Middle frontal gyrus (tissue), 1 donor: ENCODE results near the gene SREK1IP1.
"Not testable (repeated sequence)": the region's sequence is repeated elsewhere in the genome, so short reads cannot be mapped to it uniquely, and the experiment has no call there.

Experiments
- DNase-seq: peaks from one replicate; pipeline ENCODE4 v3.0.0-alpha.2; 2015; ENCODE audit warnings: low spot score; ENCODE audit errors: extremely low spot score

The SREK1IP1 gene

GRCh38 chr5:64765804-64766504 lies 2.5 kb downstream of the SREK1IP1 start:
- no peak for DNase-seq

- DNase-seq = no peak
Measured at GRCh38 chr5:64763948-64764503, 4.5 kb downstream of the SREK1IP1 start.

- DNase-seq = no peak
Measured at GRCh38 chr5:64759960-64760660, 8.4 kb downstream of the SREK1IP1 start.

DNA sequence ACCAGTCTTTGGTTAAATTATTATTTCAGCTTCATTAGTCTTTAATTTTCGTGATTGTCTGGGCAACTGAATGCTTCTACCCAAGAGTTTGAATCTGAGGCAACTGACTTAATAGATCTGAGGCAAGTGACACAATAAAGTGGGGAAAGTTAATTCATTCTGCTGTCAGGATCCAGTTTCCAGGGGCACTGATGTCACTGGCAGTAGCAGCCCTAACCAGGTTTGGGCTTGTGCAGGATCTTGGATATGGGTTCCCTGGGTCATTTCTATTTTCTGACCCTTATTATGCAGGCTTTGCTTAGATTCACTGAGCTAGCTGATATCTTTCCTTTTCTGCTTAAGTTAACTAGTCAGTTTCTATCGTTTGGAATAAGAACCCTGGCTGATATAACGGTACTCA lies 9.6 kb downstream of the SREK1IP1 start:
- DNase-seq = no peak

GRCh38 chr5:64754066-64754465 lies 14.4 kb downstream of the SREK1IP1 start:
- no peak for DNase-seq

GRCh38 chr5:64749385-64749784 lies 19.1 kb downstream of the SREK1IP1 start:
- DNase-seq = no peak

GRCh38 chr5:64746446-64746845 lies 22.0 kb downstream of the SREK1IP1 start:
- no peak for DNase-seq

DNA sequence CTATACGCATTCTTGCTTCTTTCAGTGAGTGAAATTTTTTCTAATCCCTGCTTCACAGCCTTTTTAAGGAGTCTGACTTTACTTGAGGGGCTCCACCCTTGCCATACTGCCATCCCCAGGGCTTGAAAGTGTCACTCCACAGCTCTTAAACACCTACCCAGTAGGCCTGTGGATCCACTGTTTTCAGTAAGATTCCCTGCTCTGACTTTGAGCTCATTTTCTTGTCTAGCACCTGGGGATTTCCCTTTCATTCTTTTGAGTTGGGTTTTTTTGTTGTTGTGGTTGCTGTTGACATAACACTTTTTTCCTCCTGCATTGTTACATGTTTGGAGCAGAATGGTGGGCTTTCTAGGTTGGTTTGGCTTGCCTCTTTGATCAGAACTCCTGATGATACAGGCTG lies 23.6 kb downstream of the SREK1IP1 start:
- no peak for DNase-seq

DNA sequence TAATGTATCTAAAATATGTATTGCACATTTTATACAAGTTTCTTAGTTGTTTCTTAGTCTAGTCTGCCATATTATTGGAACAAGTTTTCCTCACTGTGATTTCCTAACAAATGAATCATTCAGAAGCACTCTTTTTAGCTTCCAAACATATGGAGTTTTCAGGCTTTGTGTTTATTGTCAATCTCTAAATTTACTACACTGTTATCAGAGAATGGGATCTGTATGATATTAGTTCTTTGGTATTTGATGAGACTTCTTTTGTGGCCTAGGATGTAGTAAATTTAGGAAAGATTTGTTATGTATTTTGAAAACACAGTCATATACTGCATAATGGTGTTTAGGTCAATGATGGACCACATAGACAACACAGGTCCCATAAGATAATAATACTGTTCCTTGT lies 25.7 kb downstream of the SREK1IP1 start:
- no peak for DNase-seq

GRCh38 chr5:64742411-64742810 lies 26.1 kb downstream of the SREK1IP1 start:
- no peak for DNase-seq

- DNase-seq = no peak
Measured at GRCh38 chr5:64727150-64727549, 41.3 kb downstream of the SREK1IP1 start.

- no peak for DNase-seq
Measured at GRCh38 chr5:64722588-64722987, 45.9 kb downstream of the SREK1IP1 start.

GRCh38 chr5:64714495-64714894 lies 54.0 kb downstream of the SREK1IP1 start:
- not testable (repeated sequence) for DNase-seq

- DNase-seq = no peak
Measured at GRCh38 chr5:64707191-64707590, 61.3 kb downstream of the SREK1IP1 start.

GRCh38 chr5:64706074-64706473 lies 62.4 kb downstream of the SREK1IP1 start:
- not testable (repeated sequence) for DNase-seq

GRCh38 chr5:64700765-64701164 lies 67.7 kb downstream of the SREK1IP1 start:
- no peak for DNase-seq

DNA sequence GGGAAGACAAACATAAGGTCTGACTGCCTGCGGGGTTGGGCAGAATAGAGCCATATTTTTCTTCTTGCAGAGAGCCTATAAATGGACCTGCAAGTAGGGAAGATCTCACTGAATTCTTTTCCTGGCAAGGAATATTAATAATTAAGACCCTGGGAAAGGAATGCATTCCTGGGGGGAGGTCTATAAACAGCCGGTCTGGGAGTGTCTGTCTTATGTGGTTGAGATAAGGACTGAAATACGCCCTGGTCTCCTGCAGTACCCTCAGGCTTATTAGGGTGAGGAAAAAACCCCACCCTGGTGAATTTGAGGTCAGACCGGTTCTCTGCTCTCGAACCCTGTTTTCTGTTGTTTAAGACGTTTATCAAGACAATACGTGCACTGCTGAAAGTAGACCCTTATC lies 72.1 kb downstream of the SREK1IP1 start:
- DNase-seq = not testable (repeated sequence)

GRCh38 chr5:64693636-64694035 lies 74.9 kb downstream of the SREK1IP1 start:
- DNase-seq = no peak

DNA sequence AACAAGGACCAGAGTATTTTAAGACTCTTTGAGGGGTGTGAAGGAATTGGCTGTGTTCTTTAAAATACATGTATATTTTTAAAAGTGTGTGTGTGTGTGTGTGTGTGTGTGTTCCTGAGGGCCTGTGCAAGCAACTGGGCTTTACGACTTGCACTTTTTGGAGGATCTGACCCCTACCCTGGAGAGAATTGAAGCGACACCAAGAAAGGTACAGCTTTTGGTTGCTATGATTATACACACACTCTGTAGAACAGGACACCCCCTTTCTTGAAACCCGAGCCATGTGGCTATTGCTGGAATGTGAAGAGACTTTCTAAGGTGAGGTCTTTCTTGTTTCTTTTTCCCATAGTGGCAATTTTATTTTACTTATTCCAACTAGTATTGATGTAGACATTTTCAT lies 77.2 kb downstream of the SREK1IP1 start:
- DNase-seq = no peak

DNA sequence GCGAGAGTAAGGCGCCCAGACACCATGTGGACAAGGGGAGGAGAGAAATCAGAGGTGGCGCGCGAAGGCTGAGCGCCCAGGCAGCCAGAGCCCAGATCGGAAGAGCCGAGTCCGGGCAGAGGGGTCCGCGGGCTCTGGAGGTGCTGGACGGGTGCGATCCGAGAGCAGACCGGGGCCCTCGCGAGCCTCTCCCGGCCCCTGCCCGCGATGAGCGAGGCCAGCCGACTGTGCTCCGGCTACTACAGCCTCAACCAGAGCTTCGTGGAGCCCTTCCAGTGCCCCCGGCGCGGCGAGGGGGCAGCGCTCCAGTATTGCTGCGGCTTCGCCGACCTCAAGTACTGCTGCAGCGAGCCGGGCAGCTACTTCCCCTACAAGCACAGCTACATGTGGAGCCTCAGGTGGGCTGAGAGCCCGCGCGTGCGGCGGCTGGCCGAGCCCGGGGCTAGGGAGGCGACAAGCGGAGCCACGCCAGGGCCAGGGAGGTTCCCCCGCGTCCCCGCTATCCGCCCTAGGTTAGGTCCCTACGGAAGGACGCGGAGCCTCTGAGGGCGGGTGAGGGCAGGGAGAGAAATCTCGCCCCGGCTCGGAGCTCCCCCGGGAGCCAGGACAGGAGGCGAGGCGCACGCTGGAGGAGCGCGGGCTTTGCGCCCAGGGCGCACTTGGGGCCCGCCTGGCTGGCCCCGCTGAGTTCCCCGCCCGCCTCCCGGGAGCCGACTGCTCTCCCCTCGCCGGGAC lies 77.9 kb downstream of the SREK1IP1 start, which contains the start of gene SHISAL2B:
TSS of gene SHISAL2B (plus strand) at position 87 of the 735 bp plus-strand sequence. CDS start at position 208, 121 bp downstream.
- no peak for DNase-seq

DNA sequence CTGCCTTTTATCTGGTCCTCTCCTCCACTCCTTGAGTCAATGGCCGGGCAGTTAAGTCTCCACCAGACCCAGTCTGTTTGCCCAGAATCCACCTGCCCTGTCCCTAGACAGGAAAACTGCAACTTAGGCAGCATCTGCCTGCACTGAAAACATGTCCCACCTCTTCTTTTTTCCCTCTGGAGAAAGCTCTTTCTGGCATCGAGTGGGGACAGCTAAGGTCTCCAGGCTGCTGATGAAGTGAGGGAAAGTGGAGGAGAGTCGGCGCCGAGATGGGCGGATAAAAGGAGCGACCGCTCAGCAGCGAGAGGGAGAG lies 78.4 kb downstream of the SREK1IP1 start:
- no peak for DNase-seq

GRCh38 chr5:64688965-64689364 lies 79.5 kb downstream of the SREK1IP1 start:
- no peak for DNase-seq
